ENCODE data around the gene PLVAP.

PLVAP gene

GRCh38 chr19:17311455-17312188, 65.5 kb downstream of the PLVAP start:
- in situ Hi-C loops (cut with HindIII; ENCODE audit: low pct_unique_long_range_greater_than_20kb, low sequenced_read_pairs): no loop called here
- DNase-seq (ENCODE audit: low read depth in 1 of 2, low spot score in 1 of 2): no peak

DNA sequence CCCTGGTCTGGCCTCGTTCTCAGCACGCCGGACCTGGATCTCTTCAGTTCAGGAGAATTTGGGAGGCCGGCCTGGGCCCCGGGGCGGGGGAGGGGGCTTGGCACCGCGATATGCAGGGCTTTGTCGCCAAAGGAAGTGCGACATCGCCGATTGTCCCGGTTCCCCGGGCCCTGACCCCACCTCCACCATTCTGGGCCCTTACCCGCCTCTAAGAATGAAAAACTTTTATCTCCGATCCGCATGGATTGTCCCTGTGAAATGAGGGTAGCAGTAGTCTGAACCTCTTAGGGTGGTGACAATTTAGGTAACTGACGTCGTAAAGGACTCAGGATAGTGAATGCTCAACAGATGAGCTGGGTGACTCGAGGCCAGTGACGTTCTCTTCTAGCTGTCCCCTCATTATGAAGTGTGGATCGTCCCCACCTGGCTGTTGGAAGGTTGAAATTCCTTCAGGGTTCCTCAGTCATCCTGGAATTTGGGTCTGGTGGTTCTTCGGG, 67.1 kb downstream of the PLVAP start:
- TF ChIP-seq JUND (IDR thresholded peaks at IDR 0.05; ENCODE audit: low read depth): no peak
- in situ Hi-C loops (cut with HindIII; ENCODE audit: low pct_unique_long_range_greater_than_20kb, low sequenced_read_pairs): no loop called here
- DNase-seq (ENCODE audit: low read depth in 1 of 2, low spot score in 1 of 2): no peak

More at GRCh38 chr19:17311455-17312188, 65.5 kb downstream of the PLVAP start:
- no peak for TF ChIP-seq JUND (IDR thresholded peaks at IDR 0.05; ENCODE audit: low read depth)

- in situ Hi-C loops (cut with HindIII; ENCODE audit: low pct_unique_long_range_greater_than_20kb, low sequenced_read_pairs): no loop called here
- peak; percentile 96 to 99 for DNase-seq (ENCODE audit: low read depth in 1 of 2, low spot score in 1 of 2)
- TF ChIP-seq JUND (IDR thresholded peaks at IDR 0.05; ENCODE audit: low read depth): no peak
Observed at GRCh38 chr19:17309198-17309964, 67.8 kb downstream of the PLVAP start, which contains the start of gene DDA1. Gene DDA1, plus strand, starts transcription at chr19:17309563. Its CDS starts 92 bp downstream, at chr19:17309655.

DNA sequence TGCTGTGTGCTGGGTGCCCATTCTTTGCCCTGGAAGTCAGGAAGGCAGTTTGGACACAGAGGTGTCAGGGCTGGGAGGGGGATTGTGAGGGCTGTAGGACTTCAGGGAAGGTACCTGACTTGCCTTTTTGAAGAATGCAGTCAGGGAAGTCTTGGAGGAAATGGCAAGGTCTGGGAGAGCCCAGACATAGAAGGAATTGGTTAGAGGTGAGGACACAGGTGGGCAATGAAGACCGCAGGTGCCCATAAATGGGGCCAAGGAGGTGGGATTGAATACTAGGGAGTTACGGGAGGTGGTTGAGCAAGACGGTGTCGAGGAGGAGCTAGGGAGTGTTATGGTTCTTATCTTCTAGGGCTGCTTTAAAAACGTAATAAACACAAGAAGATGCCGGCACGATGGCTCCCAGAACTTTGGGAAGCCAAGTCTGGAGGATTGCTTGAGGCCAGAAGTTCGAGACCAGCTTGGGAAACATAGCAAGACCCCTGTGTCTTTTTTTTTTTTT, 69.2 kb downstream of the PLVAP start:
- DNase-seq (ENCODE audit: low read depth in 1 of 2, low spot score in 1 of 2): no peak

DNA sequence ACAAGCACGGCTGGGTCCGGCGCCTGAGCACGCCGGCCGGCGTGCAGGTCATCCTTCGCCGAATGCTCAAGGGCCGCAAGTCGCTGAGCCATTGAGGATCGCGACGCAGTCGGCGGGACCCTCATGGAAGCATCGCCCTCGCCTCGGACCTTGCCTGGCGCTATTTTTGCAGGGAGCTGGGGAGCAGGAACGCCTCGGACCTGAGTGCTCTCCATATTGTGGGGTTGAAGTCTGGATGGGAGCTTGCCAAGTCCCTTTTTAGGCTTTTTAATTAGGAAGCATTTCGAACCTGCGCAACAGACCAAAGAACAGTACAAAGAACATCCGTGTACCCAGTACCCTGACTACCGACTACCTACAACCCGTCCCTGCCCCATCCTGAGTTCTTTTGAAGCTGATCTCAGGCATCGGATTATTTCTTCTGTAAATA, 70.8 kb downstream of the PLVAP start:
- DNase-seq (ENCODE audit: low read depth in 1 of 2, low spot score in 1 of 2): no peak
- in situ Hi-C loops (cut with HindIII; ENCODE audit: low pct_unique_long_range_greater_than_20kb, low sequenced_read_pairs): no loop called here
- no peak for TF ChIP-seq JUND (IDR thresholded peaks at IDR 0.05; ENCODE audit: low read depth)

More for the DNA sequence above, 69.2 kb downstream of the PLVAP start:
- in situ Hi-C loops (cut with HindIII; ENCODE audit: low pct_unique_long_range_greater_than_20kb, low sequenced_read_pairs): no loop called here
- no peak for TF ChIP-seq JUND (IDR thresholded peaks at IDR 0.05; ENCODE audit: low read depth)

GRCh38 chr19:17305517-17306284, 71.4 kb downstream of the PLVAP start, which contains the start of gene MRPL34:
Gene MRPL34, plus strand, starts transcription at chr19:17305872. Its CDS starts 21 bp downstream, at chr19:17305893.
- DNase-seq (ENCODE audit: low read depth in 1 of 2, low spot score in 1 of 2): peak; percentile 84 to 99
- in situ Hi-C loops (cut with HindIII; ENCODE audit: low pct_unique_long_range_greater_than_20kb, low sequenced_read_pairs): no loop called here
- TF ChIP-seq JUND (IDR thresholded peaks at IDR 0.05; ENCODE audit: low read depth): no peak

DNA sequence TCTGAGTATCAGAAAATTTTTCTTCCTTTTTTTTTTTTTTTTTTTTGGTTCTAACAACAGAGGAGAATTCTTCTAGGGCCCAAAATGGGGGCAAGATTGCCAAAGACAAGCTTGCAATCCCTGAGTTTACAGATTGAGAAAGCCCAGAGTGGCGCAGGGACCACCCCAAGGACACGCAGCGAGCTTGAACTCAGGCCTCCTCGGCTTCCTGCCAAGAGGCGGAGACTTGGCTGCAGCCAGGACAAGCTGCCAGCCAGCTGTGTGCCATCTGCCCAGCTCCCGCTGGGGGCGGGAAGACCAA, 72.0 kb downstream of the PLVAP start:
- in situ Hi-C loops (cut with HindIII; ENCODE audit: low pct_unique_long_range_greater_than_20kb, low sequenced_read_pairs): no loop called here
- no peak for DNase-seq (ENCODE audit: low read depth in 1 of 2, low spot score in 1 of 2)
- TF ChIP-seq JUND (IDR thresholded peaks at IDR 0.05; ENCODE audit: low read depth): no peak

DNA sequence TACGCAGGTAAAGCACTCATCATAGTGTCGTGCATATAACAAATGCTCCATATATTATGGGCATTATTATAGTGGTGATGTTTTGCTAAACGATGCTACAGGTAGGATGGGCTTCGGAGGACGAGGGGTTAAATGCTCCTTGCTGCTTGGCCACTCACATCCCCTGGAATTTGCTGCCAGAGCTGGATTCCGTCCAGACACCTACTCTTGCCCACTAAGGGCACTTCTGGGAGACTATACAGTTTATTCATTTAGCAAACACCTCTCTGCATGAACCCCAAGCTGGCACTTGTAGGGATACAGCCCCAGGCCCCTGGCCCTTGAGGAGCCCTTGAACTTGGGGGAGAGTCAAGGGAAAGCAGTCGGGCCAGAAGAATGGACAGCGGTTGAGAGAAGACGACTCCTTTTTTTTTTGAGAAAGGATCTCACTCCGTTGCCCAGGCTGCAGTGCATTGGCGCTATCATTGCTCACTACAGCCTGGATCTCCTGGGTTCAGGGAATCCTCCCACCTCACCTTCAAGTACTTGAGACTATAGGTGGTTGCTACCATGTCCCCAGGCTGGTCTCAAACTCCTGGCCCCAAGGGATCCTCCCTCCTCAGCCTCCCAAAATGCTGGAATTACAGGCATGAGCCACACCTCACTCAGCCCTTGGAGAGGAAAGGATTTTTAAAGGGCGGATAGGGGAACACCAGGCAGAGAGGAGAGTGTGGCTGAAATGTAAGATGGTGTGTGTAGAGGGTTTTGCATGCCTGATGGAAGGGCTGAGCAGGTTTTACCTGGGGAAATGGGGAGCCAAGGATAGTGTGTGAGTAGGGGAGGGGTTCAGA, 72.5 kb downstream of the PLVAP start:
- no peak for TF ChIP-seq JUND (IDR thresholded peaks at IDR 0.05; ENCODE audit: low read depth)
- in situ Hi-C loops (cut with HindIII; ENCODE audit: low pct_unique_long_range_greater_than_20kb, low sequenced_read_pairs): no loop called here
- no peak for DNase-seq (ENCODE audit: low read depth in 1 of 2, low spot score in 1 of 2)

DNA sequence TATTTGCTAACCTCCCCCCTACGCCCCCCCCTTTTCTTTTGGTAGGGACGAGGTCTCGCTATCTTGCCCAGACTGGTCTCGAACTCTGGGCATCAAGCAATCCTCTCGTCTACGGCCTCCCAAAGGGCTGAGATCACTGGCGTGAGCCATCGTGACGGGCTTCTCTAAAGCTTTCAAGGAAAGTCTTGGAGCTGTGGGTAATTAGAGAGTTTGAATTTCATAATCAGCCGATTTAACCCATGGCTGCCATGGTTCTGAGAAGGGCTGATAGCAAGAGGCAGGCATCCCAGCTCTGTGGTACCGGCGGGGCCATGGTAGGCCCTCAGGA, 73.2 kb downstream of the PLVAP start:
- TF ChIP-seq JUND (IDR thresholded peaks at IDR 0.05; ENCODE audit: low read depth): no peak
- in situ Hi-C loops (cut with HindIII; ENCODE audit: low pct_unique_long_range_greater_than_20kb, low sequenced_read_pairs): no loop called here
- no peak for DNase-seq (ENCODE audit: low read depth in 1 of 2, low spot score in 1 of 2)

GRCh38 chr19:17303167-17303939, 73.8 kb downstream of the PLVAP start, which contains the start of gene ABHD8:
Gene ABHD8, minus strand, starts transcription at chr19:17303425. Its CDS starts 1,809 bp downstream, at chr19:17301616.
- in situ Hi-C loops (cut with HindIII; ENCODE audit: low pct_unique_long_range_greater_than_20kb, low sequenced_read_pairs): no loop called here
- no peak for TF ChIP-seq JUND (IDR thresholded peaks at IDR 0.05; ENCODE audit: low read depth)
- peak; percentile 91 to 95 for DNase-seq (ENCODE audit: low read depth in 1 of 2, low spot score in 1 of 2)
